ENCODE data around the gene NCK2.

The NCK2 gene

GRCh38 chr2:105789745-105790460, 45.2 kb downstream of the NCK2 start:
- no peak overlapping the region for H3K4me3 ChIP-seq (ENCODE audit: low read depth in 1 of 2, low read length in 2 of 2)
- no peak overlapping the region for H3K9ac ChIP-seq (ENCODE audit: low read length)
- no peaks in the 10 kb centered on the region for H3K9me3 ChIP-seq (ENCODE audit: low read length)
- H3K36me3 ChIP-seq (ENCODE audit: insufficient read depth, low read length) = no peaks in the 10 kb centered on the region
- H3K27me3 ChIP-seq (ENCODE audit: control insufficient read depth in 1 of 2, insufficient read depth in 2 of 2, low read length in 2 of 2) = no peaks in the 10 kb centered on the region
- no peak overlapping the region for H3K27ac ChIP-seq (ENCODE audit: low read depth, low read length)
- H3K4me1 ChIP-seq (ENCODE audit: insufficient read depth, low read length) = peaks cover 25% of the 10 kb centered on the region

GRCh38 chr2:105790461-105791149, 45.9 kb downstream of the NCK2 start:
- H3K9me3 ChIP-seq (ENCODE audit: low read length) = no peaks in the 10 kb centered on the region
- H3K36me3 ChIP-seq (ENCODE audit: insufficient read depth, low read length) = no peaks in the 10 kb centered on the region
- no peak overlapping the region for H3K27ac ChIP-seq (ENCODE audit: low read depth, low read length)
- H3K27me3 ChIP-seq (ENCODE audit: control insufficient read depth in 1 of 2, insufficient read depth in 2 of 2, low read length in 2 of 2) = no peaks in the 10 kb centered on the region
- H3K4me3 ChIP-seq (ENCODE audit: low read depth in 1 of 2, low read length in 2 of 2) = no peak overlapping the region
- H3K9ac ChIP-seq (ENCODE audit: low read length) = no peak overlapping the region
- H3K4me1 ChIP-seq (ENCODE audit: insufficient read depth, low read length) = peaks cover 30% of the 10 kb centered on the region

- Histone ChIP-seq H3K36me3 (ENCODE audit: insufficient read depth, low read length) (no peaks in the 10 kb centered on the region), H3K9me3 (ENCODE audit: low read length) (no peaks in the 10 kb centered on the region), H3K4me3 (ENCODE audit: low read depth in 1 of 2, low read length in 2 of 2) (no peak overlapping the region), H3K4me1 (ENCODE audit: insufficient read depth, low read length) (peaks cover 37% of the 10 kb centered on the region), H3K9ac (ENCODE audit: low read length) (no peak overlapping the region), H3K27ac (ENCODE audit: low read depth, low read length) (no peak overlapping the region), H3K27me3 (ENCODE audit: control insufficient read depth in 1 of 2, insufficient read depth in 2 of 2, low read length in 2 of 2) (no peaks in the 10 kb centered on the region)
Measured at GRCh38 chr2:105791229-105791628, 46.5 kb downstream of the NCK2 start.

- Histone ChIP-seq H3K9ac (ENCODE audit: low read length) (no peak overlapping the region), H3K36me3 (ENCODE audit: insufficient read depth, low read length) (no peaks in the 10 kb centered on the region), H3K27me3 (ENCODE audit: control insufficient read depth in 1 of 2, insufficient read depth in 2 of 2, low read length in 2 of 2) (no peaks in the 10 kb centered on the region), H3K27ac (ENCODE audit: low read depth, low read length) (no peak overlapping the region), H3K4me3 (ENCODE audit: low read depth in 1 of 2, low read length in 2 of 2) (no peak overlapping the region), H3K4me1 (ENCODE audit: insufficient read depth, low read length) (peaks cover 47% of the 10 kb centered on the region), H3K9me3 (ENCODE audit: low read length) (no peaks in the 10 kb centered on the region)
Measured at GRCh38 chr2:105792561-105792960, 47.8 kb downstream of the NCK2 start.

- H3K4me3 ChIP-seq (ENCODE audit: low read depth in 1 of 2, low read length in 2 of 2) = no peak overlapping the region
- no peaks in the 10 kb centered on the region for H3K9me3 ChIP-seq (ENCODE audit: low read length)
- no peak overlapping the region for H3K9ac ChIP-seq (ENCODE audit: low read length)
- no peaks in the 10 kb centered on the region for H3K36me3 ChIP-seq (ENCODE audit: insufficient read depth, low read length)
- no peak overlapping the region for H3K27ac ChIP-seq (ENCODE audit: low read depth, low read length)
- no peaks in the 10 kb centered on the region for H3K27me3 ChIP-seq (ENCODE audit: control insufficient read depth in 1 of 2, insufficient read depth in 2 of 2, low read length in 2 of 2)
- H3K4me1 ChIP-seq (ENCODE audit: insufficient read depth, low read length) = peaks cover 50% of the 10 kb centered on the region
Measured at GRCh38 chr2:105793196-105793975, 48.7 kb downstream of the NCK2 start.

- no peaks in the 10 kb centered on the region for H3K27me3 ChIP-seq (ENCODE audit: control insufficient read depth in 1 of 2, insufficient read depth in 2 of 2, low read length in 2 of 2)
- H3K4me3 ChIP-seq (ENCODE audit: low read depth in 1 of 2, low read length in 2 of 2) = no peak overlapping the region
- no peaks in the 10 kb centered on the region for H3K36me3 ChIP-seq (ENCODE audit: insufficient read depth, low read length)
- peaks cover 49% of the 10 kb centered on the region for H3K4me1 ChIP-seq (ENCODE audit: insufficient read depth, low read length)
- no peak overlapping the region for H3K9ac ChIP-seq (ENCODE audit: low read length)
- no peak overlapping the region for H3K27ac ChIP-seq (ENCODE audit: low read depth, low read length)
- no peaks in the 10 kb centered on the region for H3K9me3 ChIP-seq (ENCODE audit: low read length)
Measured at GRCh38 chr2:105794926-105795574, 50.3 kb downstream of the NCK2 start.

GRCh38 chr2:105795575-105795934, 50.8 kb downstream of the NCK2 start:
- Histone ChIP-seq H3K36me3 (ENCODE audit: insufficient read depth, low read length) (no peaks in the 10 kb centered on the region), H3K9ac (ENCODE audit: low read length) (no peak overlapping the region), H3K27me3 (ENCODE audit: control insufficient read depth in 1 of 2, insufficient read depth in 2 of 2, low read length in 2 of 2) (no peaks in the 10 kb centered on the region), H3K4me1 (ENCODE audit: insufficient read depth, low read length) (peaks cover 44% of the 10 kb centered on the region), H3K27ac (ENCODE audit: low read depth, low read length) (no peak overlapping the region), H3K9me3 (ENCODE audit: low read length) (no peaks in the 10 kb centered on the region), H3K4me3 (ENCODE audit: low read depth in 1 of 2, low read length in 2 of 2) (no peak overlapping the region)

- Histone ChIP-seq H3K4me3 (ENCODE audit: low read depth in 1 of 2, low read length in 2 of 2) (no peak overlapping the region), H3K36me3 (ENCODE audit: insufficient read depth, low read length) (no peaks in the 10 kb centered on the region), H3K27me3 (ENCODE audit: control insufficient read depth in 1 of 2, insufficient read depth in 2 of 2, low read length in 2 of 2) (no peaks in the 10 kb centered on the region), H3K27ac (ENCODE audit: low read depth, low read length) (no peak overlapping the region), H3K4me1 (ENCODE audit: insufficient read depth, low read length) (peaks cover 42% of the 10 kb centered on the region), H3K9me3 (ENCODE audit: low read length) (no peaks in the 10 kb centered on the region), H3K9ac (ENCODE audit: low read length) (no peak overlapping the region)
Measured at GRCh38 chr2:105796131-105796638, 51.5 kb downstream of the NCK2 start.

GRCh38 chr2:105796791-105797190, 52.1 kb downstream of the NCK2 start:
- Histone ChIP-seq H3K4me3 (ENCODE audit: low read depth in 1 of 2, low read length in 2 of 2) (no peak overlapping the region), H3K27ac (ENCODE audit: low read depth, low read length) (no peak overlapping the region), H3K9me3 (ENCODE audit: low read length) (no peaks in the 10 kb centered on the region), H3K27me3 (ENCODE audit: control insufficient read depth in 1 of 2, insufficient read depth in 2 of 2, low read length in 2 of 2) (no peaks in the 10 kb centered on the region), H3K9ac (ENCODE audit: low read length) (no peak overlapping the region), H3K4me1 (ENCODE audit: insufficient read depth, low read length) (peaks cover 42% of the 10 kb centered on the region), H3K36me3 (ENCODE audit: insufficient read depth, low read length) (no peaks in the 10 kb centered on the region)

GRCh38 chr2:105797298-105797819, 52.6 kb downstream of the NCK2 start:
- Histone ChIP-seq H3K36me3 (ENCODE audit: insufficient read depth, low read length) (no peaks in the 10 kb centered on the region), H3K9ac (ENCODE audit: low read length) (no peak overlapping the region), H3K9me3 (ENCODE audit: low read length) (no peaks in the 10 kb centered on the region), H3K27me3 (ENCODE audit: control insufficient read depth in 1 of 2, insufficient read depth in 2 of 2, low read length in 2 of 2) (no peaks in the 10 kb centered on the region), H3K4me3 (ENCODE audit: low read depth in 1 of 2, low read length in 2 of 2) (no peak overlapping the region), H3K27ac (ENCODE audit: low read depth, low read length) (no peak overlapping the region), H3K4me1 (ENCODE audit: insufficient read depth, low read length) (peaks cover 42% of the 10 kb centered on the region)

- no peaks in the 10 kb centered on the region for H3K36me3 ChIP-seq (ENCODE audit: insufficient read depth, low read length)
- no peaks in the 10 kb centered on the region for H3K9me3 ChIP-seq (ENCODE audit: low read length)
- H3K27me3 ChIP-seq (ENCODE audit: control insufficient read depth in 1 of 2, insufficient read depth in 2 of 2, low read length in 2 of 2) = no peaks in the 10 kb centered on the region
- H3K4me1 ChIP-seq (ENCODE audit: insufficient read depth, low read length) = peaks cover 44% of the 10 kb centered on the region
- no peak overlapping the region for H3K4me3 ChIP-seq (ENCODE audit: low read depth in 1 of 2, low read length in 2 of 2)
- H3K9ac ChIP-seq (ENCODE audit: low read length) = no peak overlapping the region
- no peak overlapping the region for H3K27ac ChIP-seq (ENCODE audit: low read depth, low read length)
Measured at GRCh38 chr2:105798595-105798994, 53.9 kb downstream of the NCK2 start.

Measured in muscle layer of colon (tissue), 2 donors.